HG03060 (cell line): Measurements from ENCODE around the gene AXL.

ENCODE experiments used
- ATAC-seq: cut with Tn5 transposase; IDR thresholded peaks from one replicate; pipeline ENCODE4 v1.9.1; 2021; ENCODE audit warnings: low read depth, moderate number of reproducible peaks; ENCODE audit not compliant: unreplicated experiment

The AXL gene

GRCh38 chr19:41233748-41234240, 14.8 kb downstream of the AXL start:
- ATAC-seq, result no peak

- no peak for ATAC-seq
Measured at GRCh38 chr19:41234512-41235168, 15.6 kb downstream of the AXL start.

GRCh38 chr19:41235480-41235879, 16.5 kb downstream of the AXL start:
- no peak for ATAC-seq

- no peak for ATAC-seq
Measured at GRCh38 chr19:41238244-41238643, 19.2 kb downstream of the AXL start.

GRCh38 chr19:41239363-41239762, 20.3 kb downstream of the AXL start:
- no peak for ATAC-seq

- ATAC-seq, result no peak
Measured at GRCh38 chr19:41239961-41240574, 21.0 kb downstream of the AXL start.

- ATAC-seq, result no peak
Measured at GRCh38 chr19:41241859-41242258, 22.8 kb downstream of the AXL start.

- no peak for ATAC-seq
Measured at GRCh38 chr19:41244117-41244516, 25.1 kb downstream of the AXL start.

GRCh38 chr19:41245843-41246242, 26.8 kb downstream of the AXL start:
- ATAC-seq, result no peak

- ATAC-seq, result no peak
Measured at GRCh38 chr19:41248895-41249294, 29.9 kb downstream of the AXL start.

- no peak for ATAC-seq
Measured at GRCh38 chr19:41249707-41250423, 30.8 kb downstream of the AXL start.

GRCh38 chr19:41253660-41254059, 34.6 kb downstream of the AXL start:
- ATAC-seq, result no peak

GRCh38 chr19:41255171-41255570, 36.1 kb downstream of the AXL start:
- ATAC-seq, result no peak

- no peak for ATAC-seq
Measured at GRCh38 chr19:41261474-41262190, 42.6 kb downstream of the AXL start.

- no peak for ATAC-seq
Measured at GRCh38 chr19:41263042-41263849, 44.2 kb downstream of the AXL start.

- ATAC-seq, result peak; percentile 74
Measured at GRCh38 chr19:41263850-41264580, 45.0 kb downstream of the AXL start, which contains the start of gene HNRNPUL1. HNRNPUL1 (plus strand) TSS chr19:41264372; CDS start chr19:41264504, 132 bp downstream.

- no peak for ATAC-seq
Measured at GRCh38 chr19:41264581-41265394, 45.8 kb downstream of the AXL start.

- ATAC-seq, result no peak
Measured at GRCh38 chr19:41265395-41266153, 46.6 kb downstream of the AXL start.
